ENCODE data around the gene GPC3.

GRCh38 chrX:133636009-133636408, 349.4 kb downstream of the GPC3 start:
- TF ChIP-seq POLR2A (IDR thresholded peaks at IDR 0.05; ENCODE audit: low read depth) = no peak
- no peak for TF ChIP-seq POLR2AphosphoS5 (IDR thresholded peaks at IDR 0.05)
- TF ChIP-seq, protein P1, sequence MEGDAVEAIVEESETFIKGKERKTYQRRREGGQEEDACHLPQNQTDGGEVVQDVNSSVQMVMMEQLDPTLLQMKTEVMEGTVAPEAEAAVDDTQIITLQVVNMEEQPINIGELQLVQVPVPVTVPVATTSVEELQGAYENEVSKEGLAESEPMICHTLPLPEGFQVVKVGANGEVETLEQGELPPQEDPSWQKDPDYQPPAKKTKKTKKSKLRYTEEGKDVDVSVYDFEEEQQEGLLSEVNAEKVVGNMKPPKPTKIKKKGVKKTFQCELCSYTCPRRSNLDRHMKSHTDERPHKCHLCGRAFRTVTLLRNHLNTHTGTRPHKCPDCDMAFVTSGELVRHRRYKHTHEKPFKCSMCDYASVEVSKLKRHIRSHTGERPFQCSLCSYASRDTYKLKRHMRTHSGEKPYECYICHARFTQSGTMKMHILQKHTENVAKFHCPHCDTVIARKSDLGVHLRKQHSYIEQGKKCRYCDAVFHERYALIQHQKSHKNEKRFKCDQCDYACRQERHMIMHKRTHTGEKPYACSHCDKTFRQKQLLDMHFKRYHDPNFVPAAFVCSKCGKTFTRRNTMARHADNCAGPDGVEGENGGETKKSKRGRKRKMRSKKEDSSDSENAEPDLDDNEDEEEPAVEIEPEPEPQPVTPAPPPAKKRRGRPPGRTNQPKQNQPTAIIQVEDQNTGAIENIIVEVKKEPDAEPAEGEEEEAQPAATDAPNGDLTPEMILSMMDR (IDR thresholded peaks at IDR 0.05) = no peak

All from esophagus muscularis mucosa (tissue), 3 donors.